ENCODE measurements around the gene RPL39.
"Not testable (repeated sequence)": the region's sequence is repeated elsewhere in the genome, so short reads cannot be mapped to it uniquely, and the experiment has no call there.

Gene RPL39

DNA sequence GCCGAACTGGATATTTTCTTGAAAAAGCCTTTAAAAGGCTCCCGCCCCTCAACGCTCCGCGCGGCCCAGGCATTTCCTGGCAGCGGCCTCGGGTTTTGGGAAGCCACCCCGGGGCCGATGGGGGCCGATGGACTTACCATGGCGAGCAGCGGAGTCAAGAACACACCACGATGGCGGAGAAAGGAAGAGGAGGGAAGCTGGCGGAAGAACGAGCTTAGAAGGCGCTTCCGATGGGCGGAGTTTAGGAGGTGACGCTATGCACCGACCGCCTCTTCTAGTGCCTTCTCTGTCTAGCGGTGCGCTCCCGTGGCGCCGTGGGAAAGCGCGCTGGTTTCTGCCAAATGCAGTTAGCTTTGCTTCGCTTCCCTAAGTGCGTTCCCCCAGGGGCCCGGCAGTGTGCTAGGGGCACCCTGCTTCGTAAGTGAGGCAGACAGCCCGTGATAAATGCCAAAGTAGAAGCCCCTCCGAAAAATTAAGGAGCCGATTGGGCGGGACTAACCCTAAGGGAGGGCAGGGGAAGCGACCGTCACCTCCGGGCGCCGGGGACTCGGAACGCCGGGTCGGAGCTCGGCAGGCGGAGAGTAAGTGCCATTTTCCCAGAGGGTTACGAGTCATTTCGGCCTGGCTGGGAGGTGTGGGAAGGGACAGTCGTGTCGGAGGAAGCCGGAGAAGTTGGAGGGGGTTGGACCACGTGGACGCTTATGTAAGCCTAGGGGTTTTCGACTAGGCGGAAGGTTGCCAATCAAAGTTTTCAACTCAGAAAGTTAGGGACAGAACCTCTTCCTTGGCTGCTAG lies at the start of gene RPL39:
RPL39 (minus strand) TSS at position 194 of the 795 bp plus-strand sequence; CDS start at position 140, 54 bp downstream.
- FAIRE-seq = no peak

DNA sequence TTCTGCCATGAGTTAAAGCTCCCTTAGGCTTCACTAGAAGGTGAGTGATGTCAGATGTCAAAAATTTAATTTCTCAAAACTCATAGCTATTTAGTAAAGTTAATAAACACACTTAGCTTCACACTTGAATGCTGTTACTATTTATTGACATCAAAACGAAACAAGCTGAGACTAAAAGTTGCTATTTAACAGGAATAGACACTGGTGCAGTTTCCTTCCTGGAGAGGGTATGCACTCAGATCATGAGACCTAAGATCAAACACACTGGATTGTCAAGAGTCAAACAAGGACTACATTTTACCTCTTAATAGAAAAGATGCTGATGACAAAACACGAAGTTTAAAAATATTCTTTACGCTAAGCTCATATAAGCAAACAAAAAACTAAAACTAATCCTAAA lies 42.5 kb upstream of the RPL39 start:
- no peak for FAIRE-seq

DNA sequence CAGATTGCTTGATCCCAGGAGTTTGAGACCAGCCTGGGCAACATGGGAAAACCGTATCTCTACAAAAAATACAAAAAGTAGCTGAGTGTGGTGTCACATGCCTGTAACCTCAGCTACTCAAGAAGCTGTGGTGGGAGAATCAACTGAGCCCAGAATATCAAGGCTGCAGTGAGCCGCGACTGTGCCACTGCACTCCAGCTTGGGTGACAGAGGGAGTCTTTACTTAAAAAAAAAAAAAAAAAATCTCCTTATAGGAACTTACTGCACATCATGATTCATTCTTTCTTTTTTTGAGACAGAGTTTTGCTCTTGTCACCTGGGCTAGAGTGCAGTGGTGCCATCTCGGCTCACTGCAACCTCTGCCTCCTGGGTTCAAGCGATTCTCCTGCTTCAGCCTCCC lies 37.0 kb upstream of the RPL39 start:
- FAIRE-seq = no peak

- FAIRE-seq = no peak
Measured at GRCh38 chrX:119826399-119826959, 35.0 kb upstream of the RPL39 start.

DNA sequence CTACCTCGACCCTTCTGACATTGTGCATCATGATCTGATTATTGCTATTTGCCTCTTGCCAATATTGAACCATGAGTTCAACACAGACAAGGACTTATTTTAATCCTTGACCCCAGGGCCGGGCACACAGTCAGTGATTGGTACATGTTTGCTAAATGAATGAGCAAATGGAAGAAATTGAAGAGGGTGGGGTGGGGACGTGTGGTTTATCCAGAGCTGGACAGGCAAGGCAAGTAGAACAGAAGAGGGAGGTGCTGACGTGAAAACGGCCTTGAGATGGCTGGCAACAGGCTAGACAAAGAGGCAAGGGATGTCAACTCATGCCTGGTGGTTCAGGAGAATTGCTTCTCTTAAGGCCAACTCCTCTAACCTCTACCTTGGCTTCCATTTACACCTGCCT lies 32.8 kb upstream of the RPL39 start:
- not testable (repeated sequence) for FAIRE-seq

- not testable (repeated sequence) for FAIRE-seq
Measured at GRCh38 chrX:119821703-119822102, 30.3 kb upstream of the RPL39 start.

DNA sequence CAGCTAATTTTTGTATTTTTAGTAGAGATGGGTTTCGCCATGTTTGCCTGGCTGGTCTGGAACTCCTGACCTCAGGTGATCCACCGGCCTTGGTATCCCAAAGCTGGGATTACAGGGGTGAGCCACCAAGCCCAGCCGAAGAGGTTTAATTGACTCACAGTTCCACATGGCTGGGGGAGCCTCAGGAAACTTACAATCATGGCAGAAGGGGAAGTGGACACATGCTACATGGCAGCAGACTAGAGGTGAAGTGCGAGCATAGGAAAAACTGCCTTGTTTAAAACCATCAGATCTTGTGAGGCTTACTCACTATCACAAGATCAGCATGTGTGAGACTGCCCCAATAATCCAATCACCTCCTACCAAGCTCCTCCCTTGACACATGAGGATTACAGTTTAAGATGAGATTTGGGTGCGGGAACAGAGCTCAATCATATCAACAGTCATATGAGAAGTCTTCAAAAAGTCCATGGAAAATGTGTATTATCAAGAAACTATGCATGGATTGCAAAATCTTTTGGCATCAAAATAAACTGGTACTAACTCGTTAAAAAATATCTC lies 25.8 kb upstream of the RPL39 start:
- no peak for FAIRE-seq

DNA sequence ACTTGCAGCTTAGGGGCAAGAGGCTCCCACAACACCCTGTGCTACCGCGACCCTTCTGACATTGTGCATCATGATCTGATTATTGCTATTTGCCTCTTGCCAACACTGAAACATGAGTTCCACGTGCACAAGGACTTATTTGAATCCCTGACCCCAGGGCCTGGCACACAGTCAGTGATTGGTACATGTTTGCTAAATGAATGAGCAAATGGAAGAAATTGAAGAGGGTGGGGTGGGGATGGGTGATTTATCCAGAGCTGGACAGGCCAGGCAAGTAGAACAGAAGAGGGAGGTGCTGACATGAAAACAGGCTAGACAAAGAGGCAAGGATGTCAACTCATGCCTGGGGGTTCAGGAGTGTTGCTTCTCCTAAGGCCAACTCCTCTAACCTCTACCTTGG lies 24.9 kb upstream of the RPL39 start:
- no peak for FAIRE-seq

GRCh38 chrX:119809185-119809666 lies 17.8 kb upstream of the RPL39 start:
- no peak for FAIRE-seq

DNA sequence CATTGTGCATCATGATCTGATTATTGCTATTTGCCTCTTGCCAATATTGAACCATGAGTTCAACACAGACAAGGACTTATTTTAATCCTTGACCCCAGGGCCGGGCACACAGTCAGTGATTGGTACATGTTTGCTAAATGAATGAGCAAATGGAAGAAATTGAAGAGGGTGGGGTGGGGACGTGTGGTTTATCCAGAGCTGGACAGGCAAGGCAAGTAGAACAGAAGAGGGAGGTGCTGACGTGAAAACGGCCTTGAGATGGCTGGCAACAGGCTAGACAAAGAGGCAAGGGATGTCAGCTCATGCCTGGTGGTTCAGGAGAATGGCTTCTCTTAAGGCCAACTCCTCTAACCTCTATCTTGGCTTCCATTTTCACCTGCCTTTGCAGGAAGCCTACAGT lies 17.0 kb upstream of the RPL39 start:
- FAIRE-seq = not testable (repeated sequence)

DNA sequence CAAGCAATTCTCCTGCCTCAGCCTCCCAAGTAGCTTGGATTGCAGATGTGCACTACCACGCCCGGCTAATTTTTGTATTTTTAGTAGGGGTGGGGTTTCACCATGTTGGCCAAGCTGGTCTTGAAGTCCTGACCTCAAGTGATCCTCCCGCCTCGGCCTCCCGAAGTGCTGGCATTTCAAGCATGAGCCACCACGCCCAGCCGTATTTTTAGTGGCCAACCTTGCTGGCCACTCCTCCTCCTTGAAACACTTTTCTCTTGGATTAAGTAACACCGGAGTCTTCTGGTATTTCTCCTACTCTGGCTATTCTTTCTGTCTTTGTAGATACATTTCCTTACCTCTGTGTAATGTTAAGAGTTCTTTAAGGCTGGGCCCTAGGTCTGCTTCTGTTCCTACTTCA lies 11.1 kb upstream of the RPL39 start:
- no peak for FAIRE-seq

DNA sequence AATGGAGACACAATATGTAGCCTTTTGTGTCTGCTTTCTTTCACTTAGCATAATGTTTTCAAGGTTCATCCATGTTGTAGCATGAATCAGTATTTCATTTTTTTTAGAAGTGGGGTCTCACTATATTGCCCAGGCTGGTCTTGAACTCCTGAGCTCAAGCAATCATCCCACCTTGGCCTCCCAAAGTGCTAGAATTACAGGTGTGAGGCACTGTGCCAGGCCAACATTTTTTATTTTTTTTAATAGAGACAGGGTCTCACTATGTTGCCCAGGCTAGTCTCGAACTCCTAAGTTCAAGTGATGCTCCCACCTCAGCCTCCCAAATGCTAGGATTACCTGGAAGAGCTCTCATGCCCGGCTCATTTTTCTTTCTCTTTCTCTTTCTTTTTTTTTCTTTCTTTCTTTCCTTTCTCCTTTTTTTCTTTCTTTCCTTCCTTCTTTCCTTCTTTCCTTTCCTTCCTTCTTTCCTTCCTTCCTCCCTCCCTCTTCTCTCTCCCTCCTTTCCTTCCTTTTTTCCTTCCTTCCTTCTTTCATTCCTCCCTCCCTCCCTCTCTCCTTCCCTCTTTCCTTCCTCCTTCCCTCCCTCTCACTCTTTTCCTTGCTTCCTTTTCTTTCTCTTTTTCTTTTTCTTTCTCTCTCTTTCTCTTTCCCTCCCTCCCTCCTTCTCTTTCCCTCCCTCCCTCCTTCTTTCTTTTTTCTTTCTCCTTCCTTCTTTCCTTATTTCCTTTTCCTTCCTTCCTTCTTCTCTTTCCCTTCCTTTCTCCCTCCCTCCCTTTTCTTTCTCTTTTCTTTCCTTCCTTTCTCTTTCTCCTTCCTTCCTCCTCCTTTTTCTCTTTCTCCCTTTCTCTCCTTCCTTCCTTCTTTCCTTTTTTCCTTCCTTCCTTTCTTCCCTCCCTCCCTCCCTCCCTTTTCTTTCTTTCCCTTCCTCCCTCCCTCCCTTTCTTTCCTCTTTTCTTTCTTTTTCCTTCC lies 10.1 kb upstream of the RPL39 start:
- no peak for FAIRE-seq

GRCh38 chrX:119790977-119791436 lies 423 bp downstream of the RPL39 start:
- no peak for FAIRE-seq

DNA sequence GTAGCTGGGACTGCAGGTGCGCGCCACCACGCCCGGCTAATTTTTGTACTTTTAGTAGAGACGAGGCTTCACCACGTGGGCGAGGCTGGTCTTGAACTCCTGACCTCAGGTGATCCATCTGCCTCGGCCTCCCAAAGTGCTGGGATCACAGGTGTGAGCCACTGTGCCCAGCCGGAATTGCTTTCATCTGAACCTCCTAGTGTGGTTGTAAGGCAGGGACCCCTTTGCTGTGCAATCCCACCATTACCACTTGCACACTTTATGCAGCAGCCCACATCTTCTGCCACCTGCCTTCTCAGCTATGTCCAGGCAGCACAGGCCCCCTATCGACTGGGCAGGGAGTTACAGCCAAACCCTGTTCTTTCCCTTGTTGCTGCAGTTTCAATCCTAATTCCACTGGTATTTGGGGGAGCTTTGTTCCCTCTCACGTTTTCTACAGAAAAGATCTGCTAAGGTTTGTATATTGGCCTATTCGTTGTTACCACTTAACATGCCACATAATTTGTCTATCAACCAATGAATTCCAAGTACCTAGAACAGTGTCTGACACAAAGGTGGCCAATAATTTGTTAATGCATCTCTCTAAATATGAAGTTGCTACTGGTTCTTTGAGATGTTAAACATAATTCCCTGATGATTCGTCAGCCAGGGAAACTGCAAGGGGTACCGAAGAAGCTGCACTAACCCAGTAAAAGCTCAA lies 6.5 kb downstream of the RPL39 start:
- no peak for FAIRE-seq

- FAIRE-seq = no peak
Measured at GRCh38 chrX:119783026-119783425, 8.4 kb downstream of the RPL39 start.

GRCh38 chrX:119778829-119779228 lies 12.6 kb downstream of the RPL39 start:
- no peak for FAIRE-seq

DNA sequence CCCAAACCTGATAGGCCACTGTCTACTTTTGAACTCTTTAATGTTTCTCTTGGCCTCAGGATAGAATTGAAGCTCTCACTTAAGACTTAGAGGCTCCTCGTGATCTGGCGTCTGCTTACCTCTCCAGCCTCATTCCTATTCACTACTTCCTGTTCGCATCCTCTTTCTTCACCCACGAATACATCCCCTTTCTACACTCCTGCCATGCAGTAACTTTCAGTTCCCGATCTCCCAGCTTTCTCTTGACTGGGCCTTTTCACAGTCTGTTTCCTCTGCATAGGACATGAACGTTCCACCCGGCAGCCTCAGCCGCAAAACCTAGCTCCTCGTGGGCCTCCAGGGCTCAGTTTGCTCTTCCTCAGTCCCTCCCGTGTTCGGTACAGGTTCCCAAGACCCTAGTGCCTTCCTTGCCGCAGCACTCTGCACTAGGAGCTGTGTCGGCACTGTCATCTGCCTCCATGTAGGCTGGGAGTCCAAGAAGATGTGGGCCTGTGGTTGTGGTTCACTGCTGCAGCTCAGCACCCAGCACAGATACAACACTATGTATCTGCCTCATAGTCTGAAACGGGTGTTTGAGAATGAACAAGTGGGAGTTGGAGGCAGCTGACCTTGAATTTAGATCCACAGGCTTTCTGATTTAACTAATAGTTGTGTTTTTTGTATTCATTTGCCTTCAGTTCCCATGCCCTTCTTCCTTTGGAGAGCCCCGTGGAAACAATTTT lies 15.8 kb downstream of the RPL39 start:
- FAIRE-seq = no peak

DNA sequence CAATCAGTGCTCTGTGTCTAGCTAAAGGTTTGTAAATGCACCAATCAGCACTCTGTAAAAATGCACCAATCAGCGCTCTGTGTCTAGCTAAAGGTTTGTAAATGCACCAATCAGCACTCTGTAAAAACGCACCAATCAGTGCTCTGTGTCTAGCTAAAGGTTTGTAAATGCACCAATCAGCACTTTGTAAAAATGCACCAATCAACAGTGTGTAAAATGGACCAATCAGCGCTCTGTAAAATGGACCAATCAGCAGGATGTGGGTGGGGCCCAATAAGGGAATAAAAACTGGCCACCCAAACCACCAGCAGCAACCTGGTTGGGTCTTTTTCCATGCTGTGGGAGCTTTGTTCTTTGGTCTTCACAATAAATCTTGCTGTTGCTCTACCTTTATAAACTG lies 22.0 kb downstream of the RPL39 start:
- FAIRE-seq = not testable (repeated sequence)

DNA sequence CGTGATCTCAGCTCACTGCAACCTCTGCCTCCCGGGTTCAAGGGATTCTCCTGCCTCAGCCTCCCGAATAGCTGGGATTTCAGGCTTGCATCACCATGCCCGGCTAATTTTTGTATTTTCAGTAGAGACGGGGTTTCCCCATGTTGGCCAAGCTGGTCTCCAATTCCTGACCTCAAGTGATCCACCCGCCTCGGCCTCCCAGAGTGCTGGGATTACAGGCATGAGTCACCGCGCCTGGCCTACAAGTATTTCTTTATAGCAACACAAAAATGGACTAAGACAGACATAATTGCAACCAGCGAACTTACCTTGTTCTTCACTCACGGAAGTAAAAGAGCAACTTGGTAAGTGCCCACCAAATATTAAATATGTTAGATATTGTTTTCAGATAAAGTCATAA lies 23.0 kb downstream of the RPL39 start:
- not testable (repeated sequence) for FAIRE-seq

DNA sequence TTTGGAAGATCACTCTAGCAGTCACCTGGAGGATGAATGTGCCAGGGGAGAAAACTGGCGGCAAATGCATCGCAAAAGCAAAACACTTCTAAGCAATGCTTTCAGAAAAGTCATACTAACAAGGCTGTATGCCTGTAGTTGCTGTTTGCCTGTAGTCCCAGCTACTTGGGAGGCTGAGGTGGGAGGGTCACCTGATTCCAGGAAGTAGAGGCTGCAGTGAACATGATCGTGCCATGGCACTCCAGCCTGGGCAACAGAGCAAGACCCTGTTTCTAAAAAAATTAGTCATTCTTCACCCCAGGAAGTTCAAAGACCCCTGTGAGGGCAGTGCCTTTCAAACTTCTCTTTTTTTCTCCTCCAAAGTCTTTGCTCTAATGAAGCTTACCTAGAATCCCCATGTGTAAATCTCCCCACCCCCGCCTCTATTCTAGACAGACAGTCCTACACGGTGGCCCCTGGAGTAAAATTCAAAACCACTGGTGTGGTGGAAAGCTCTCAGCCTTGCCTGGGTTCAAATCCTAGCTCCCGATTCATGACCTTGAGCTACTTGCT lies 27.5 kb downstream of the RPL39 start:
- FAIRE-seq = no peak

DNA sequence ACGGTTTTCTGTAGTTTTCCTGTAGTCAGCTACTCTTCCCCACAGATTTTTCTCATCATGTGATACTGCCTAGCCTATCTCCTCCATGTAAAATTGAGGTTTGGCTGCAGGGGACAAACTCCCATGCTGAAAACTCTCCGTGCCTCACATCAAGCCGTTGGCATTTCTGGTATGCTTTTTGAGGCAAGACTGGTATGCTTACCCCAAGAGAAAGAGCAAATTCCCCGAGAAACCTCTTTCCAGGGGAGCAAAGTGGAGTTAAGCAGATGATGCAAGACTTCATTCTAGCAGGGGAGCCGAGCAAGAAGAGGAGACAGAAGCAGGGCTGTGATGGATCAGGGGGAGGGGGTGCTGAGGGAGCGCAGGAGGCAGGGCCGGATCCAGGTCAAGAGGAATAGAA lies 28.2 kb downstream of the RPL39 start:
- FAIRE-seq = no peak

Data from islet of Langerhans (tissue), 1 donor.